NCI-H1105 (cell line): ENCODE results near the gene MRPL36.

Experiments used
- DNase-seq: peaks from one replicate; lab custom pipeline; 2025; lab: John Stamatoyannopoulos, UW

The MRPL36 gene

GRCh38 chr5:1781726-1782384 lies 17.8 kb downstream of the MRPL36 start:
- no peak for DNase-seq

DNA sequence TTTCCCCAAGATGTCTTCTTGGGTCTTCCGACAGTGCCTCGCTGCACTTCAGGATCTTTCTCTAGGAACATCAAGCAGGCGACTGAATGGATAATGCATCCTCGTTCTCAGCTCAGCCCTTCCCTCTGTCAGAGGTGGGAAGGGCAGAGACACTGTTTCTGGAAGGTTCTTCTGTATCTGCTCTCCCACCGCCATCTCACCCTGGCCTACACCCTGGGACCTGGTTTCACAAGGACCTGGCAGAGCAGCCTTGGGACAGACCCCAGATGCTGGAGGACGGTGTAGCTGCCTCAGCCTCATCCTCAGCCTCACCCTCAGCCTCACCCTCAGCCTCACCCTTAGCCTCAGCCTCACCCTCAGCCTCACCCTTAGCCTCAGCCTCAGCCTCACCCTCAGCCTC lies 18.5 kb downstream of the MRPL36 start:
- no peak for DNase-seq

DNA sequence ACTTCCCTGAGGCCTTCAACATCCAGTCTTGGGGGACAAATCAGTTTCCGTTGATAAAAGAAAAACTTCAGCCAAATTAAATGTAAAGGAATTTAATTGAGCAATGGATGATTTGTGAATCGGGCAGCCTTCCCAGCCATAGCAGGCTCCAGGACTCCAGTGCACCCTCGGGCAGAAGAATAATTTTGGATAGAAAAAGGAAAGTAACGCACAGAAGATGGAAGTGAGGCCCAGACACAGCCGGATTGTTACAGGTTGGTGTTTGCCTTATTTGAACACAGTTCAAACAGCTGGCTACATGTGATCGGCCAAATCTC lies 19.1 kb downstream of the MRPL36 start:
- DNase-seq, result no peak

DNA sequence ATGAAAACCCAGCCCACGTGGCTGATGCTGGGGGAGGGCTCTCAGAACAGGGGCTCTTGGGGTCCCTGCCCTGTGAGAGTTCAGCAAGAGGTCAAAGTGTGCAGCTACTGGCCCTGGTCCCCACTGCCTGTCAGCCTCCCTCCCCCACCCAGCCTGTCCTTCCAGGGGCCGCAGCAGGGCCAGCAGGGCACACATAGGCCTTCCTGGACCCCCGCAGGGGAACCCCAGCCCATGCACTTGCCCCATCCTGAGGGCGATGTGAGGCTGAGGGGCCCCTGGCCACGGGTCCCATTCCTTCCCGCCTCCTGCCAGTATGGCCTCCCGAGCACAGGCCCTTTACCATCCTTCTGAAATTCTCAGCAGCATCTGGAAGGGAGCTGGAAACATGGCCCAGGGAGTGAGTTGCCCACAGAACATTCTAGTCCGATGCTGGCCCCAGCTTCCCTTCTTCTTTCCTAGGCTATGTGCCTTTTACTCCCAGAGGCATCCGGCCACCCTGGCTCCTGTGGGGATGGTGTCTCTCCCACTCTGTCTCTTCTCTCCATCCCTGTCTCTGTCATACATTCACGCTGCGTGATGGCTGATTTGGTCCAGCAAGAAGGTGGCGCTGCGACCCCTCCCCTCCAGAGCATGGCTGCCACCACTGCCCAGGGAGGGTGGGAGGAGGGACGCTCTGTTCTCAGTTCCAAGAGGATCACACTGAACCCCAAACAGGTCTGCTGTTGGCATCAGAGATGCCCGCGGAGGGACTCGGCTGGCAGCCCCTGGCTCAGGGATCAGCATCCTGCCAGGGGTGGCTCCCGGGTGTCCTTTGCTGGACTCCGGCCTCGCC lies 19.6 kb downstream of the MRPL36 start:
- DNase-seq, result no peak

DNA sequence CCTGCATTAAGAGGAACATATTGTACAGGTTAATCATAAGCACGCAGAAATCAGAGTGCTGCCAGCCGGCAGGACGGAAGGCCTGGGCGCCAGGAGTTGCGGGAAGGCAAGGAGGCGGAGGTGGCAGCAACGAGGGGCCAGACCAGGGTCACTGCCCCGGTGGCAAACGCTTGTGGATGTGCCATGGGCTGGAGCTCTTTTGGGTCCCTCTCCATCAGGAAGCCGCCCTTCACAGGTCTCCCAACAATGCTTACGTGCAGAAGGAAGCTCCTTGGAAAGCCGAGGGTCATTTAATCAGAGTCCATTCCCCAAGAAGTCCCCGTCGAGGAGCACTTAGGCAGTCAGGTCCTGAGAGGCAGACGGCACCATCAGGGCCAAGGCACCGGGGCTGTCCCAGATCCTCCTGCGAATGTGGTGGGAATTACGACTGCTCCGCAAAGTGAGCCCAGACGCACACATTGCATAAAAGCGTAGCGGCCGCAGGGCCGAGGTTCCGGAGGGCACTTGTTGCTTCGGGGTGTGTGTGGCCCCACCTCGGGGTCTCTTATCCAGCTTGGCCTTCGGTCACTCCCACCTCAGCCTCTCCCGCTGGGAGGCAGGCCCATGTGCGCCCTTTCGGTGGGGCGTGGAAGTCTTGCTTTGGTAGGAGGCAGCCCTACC lies 20.5 kb downstream of the MRPL36 start:
- DNase-seq, result no peak

GRCh38 chr5:1778138-1779020 lies 21.3 kb downstream of the MRPL36 start:
- DNase-seq, result no peak

- DNase-seq, result no peak
Observed at GRCh38 chr5:1777281-1778137, 22.1 kb downstream of the MRPL36 start.

DNA sequence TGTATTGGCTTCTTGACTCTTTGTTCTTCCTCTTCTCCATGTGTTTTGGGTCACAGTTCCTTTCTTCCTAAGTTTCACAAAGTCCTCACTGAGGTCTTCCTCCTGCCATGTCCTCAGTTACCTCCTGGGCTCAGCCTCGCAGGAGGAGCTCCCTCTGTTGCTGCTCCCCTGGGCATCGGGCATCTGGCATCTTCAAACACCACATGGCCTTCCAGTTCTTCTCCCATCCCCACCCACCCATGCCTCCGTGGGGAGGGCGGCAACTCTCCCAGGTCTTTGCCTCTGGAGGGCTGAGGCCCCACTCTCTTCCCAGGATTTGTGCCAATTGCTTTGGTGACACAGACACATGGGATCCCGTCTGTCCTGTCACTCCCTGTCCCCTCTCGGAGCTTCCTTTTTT lies 22.8 kb downstream of the MRPL36 start:
- DNase-seq, result no peak

GRCh38 chr5:1772634-1773033 lies 27.0 kb downstream of the MRPL36 start:
- DNase-seq, result no peak

DNA sequence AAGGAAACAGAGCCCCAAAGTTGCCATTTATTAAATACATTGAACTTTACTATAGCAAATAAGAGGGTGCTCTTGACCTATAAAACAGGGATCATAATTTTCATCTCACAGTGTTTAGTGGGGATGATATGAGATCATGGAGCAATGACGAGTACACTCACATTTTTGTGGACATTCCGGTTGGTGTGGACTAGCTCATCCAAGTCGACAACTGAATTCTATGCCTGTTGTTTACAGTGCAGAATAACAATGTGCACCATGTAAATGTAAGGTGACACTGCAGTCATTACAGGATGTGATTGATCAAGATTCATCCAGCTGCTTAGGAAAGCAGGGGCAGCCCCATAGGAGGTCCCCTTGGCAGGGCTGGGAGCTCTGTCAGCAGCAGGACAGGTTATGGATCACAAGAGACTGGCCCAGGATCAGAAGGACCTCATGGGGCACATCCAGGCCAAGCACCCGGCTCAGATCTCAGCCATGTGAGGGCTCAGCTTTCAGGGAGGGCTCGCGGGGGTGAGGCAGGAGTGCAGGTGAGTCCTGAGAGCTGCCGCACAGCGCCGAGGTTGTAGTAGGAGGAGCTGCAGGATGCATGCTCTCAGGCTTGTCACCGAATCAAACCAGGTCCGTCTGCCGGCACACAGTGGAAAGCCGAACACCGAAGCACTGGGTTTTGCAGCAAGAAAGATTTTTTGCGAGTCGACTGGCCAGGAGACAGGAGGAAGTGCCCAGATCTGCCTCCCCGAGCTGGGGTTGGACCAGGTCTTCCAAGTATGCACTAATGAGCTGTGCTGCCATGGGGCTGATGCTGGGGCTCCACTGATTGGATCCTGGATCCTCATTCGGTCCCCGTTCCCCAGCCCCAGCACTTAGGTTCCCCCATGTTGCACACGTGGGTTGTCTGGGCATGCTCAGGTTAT lies 28.2 kb downstream of the MRPL36 start:
- DNase-seq, result no peak

- DNase-seq, result no peak
Observed at GRCh38 chr5:1770443-1770802, 29.2 kb downstream of the MRPL36 start.

GRCh38 chr5:1769752-1770442 lies 29.7 kb downstream of the MRPL36 start:
- no peak for DNase-seq

DNA sequence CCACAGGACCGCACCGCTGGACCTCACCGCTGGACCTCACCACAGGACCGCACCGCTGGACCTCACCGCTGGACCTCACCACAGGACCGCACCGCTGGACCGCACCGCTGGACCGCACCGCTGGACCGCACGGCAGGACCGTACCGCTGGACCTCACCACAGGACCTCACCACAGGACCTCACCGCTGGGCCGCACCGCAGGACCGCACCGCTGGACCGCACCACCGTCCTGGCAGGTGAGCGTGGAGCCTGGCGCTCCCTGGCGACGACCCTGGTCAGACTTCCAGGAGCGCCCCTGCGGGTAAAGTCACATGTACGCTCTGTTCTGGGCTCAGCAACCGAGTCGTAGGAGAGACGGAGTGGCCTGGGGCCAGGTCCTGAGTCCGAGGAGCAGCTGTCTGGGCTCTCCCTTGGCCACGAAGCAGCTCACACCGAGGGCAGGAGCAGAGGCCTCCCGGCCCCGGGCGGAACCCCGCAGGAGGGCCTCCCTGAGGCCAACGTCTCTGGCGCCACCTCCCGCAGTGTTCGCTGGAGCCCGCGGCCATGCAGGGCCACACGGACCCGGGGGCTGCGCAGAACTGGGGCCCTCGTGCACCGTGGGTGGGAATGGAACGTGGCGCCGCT lies 30.5 kb downstream of the MRPL36 start:
- DNase-seq, result no peak

- DNase-seq, result no peak
Observed at GRCh38 chr5:1768283-1769000, 31.2 kb downstream of the MRPL36 start.

- no peak for DNase-seq
Observed at GRCh38 chr5:1767524-1768282, 31.9 kb downstream of the MRPL36 start.

GRCh38 chr5:1765880-1766235 lies 33.8 kb downstream of the MRPL36 start:
- no peak for DNase-seq

DNA sequence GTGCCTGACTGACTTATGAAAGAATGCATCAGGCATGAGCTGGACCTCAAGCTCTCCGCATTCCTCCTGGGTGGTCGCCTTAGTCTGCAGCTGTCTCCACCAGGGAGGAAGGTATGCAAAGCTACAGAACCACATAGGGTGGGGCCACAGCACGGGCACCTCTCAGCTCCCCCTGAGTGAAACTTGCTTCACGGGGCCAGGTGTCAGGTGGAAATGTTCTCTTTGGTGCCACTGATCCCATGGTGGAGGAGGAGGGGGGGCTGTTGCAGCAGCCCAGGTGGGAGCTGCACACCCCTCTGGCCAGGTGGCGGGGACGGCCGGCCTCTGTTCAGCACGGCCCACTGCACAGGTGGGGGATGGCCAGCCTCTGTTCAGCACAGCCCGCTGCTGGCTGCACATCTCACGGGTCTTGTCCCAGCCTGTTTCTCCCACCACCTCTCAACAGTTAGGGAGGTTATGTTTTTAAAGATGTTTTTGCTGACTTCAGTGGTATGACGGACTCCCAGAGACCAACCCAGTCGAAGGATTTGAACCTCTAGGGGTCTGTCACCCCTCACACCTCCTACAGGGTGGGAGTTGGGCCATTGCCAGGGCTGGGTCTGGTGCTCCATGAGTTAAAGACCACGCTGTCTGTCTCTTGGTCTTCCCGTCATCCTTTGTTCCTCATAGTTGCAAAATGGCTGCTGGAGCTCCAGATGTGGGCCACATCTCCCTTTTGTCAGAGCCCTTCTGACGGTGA lies 34.3 kb downstream of the MRPL36 start:
- DNase-seq, result no peak
